Measurements from ENCODE around the gene GSG1.
"Not testable (repeated sequence)": the region's sequence is repeated elsewhere in the genome, so short reads cannot be mapped to it uniquely, and the experiment has no call there.

The GSG1 gene

GRCh38 chr12:13049816-13050215 is 53.7 kb downstream of the GSG1 start:
- no peak for DNase-seq

GRCh38 chr12:13046964-13047363 is 56.5 kb downstream of the GSG1 start:
- DNase-seq = no peak

- no peak for DNase-seq
Measured at GRCh38 chr12:13045816-13046215, 57.7 kb downstream of the GSG1 start.

GRCh38 chr12:13044906-13045299 is 58.6 kb downstream of the GSG1 start:
- DNase-seq = no peak

- DNase-seq = no peak
Measured at GRCh38 chr12:13044002-13044905, 59.2 kb downstream of the GSG1 start, which contains the start of gene FAM234B. Gene FAM234B, plus strand, starts transcription at chr12:13044381. Its CDS starts 23 bp downstream, at chr12:13044404.

- no peak for DNase-seq
Measured at GRCh38 chr12:13042666-13043230, 60.7 kb downstream of the GSG1 start.

- DNase-seq = no peak
Measured at GRCh38 chr12:13041224-13041623, 62.2 kb downstream of the GSG1 start.

GRCh38 chr12:13039328-13039956 is 64.0 kb downstream of the GSG1 start:
- DNase-seq = no peak

GRCh38 chr12:13038491-13039161 is 64.8 kb downstream of the GSG1 start:
- no peak for DNase-seq

- DNase-seq = no peak
Measured at GRCh38 chr12:13036881-13037280, 66.6 kb downstream of the GSG1 start.

- not testable (repeated sequence) for DNase-seq
Measured at GRCh38 chr12:13035335-13035734, 68.1 kb downstream of the GSG1 start.
